HG03175 (cell line): ENCODE measurements around the gene EIF4G3.
"Not testable (repeated sequence)": the region's sequence is repeated elsewhere in the genome, so short reads cannot be mapped to it uniquely, and the experiment has no call there.

ENCODE experiments used
- ATAC-seq: cut with Tn5 transposase; IDR thresholded peaks from one replicate; pipeline ENCODE4 v1.9.1; 2021; ENCODE audit warnings: mild to moderate bottlenecking, moderate library complexity; ENCODE audit not compliant: unreplicated experiment

EIF4G3 gene

GRCh38 chr1:21189906-21190500 lies 13.3 kb upstream of the EIF4G3 start:
- no peak for ATAC-seq

GRCh38 chr1:21189421-21189820 lies 12.7 kb upstream of the EIF4G3 start:
- ATAC-seq = no peak

GRCh38 chr1:21188235-21188634 lies 11.5 kb upstream of the EIF4G3 start:
- ATAC-seq = no peak

GRCh38 chr1:21185221-21185731 lies 8.6 kb upstream of the EIF4G3 start:
- no peak for ATAC-seq

GRCh38 chr1:21184276-21184675 lies 7.6 kb upstream of the EIF4G3 start:
- no peak for ATAC-seq

GRCh38 chr1:21182181-21182731 lies 5.6 kb upstream of the EIF4G3 start:
- ATAC-seq = no peak

- not testable (repeated sequence) for ATAC-seq
Observed at GRCh38 chr1:21178271-21178670, 1.6 kb upstream of the EIF4G3 start.

- ATAC-seq = peak; percentile 20
Observed at GRCh38 chr1:21175670-21176581, 771 bp downstream of the EIF4G3 start.

GRCh38 chr1:21175324-21175669 lies 1.4 kb downstream of the EIF4G3 start:
- no peak for ATAC-seq

GRCh38 chr1:21174654-21175323 lies 1.9 kb downstream of the EIF4G3 start:
- ATAC-seq = no peak

- ATAC-seq = no peak
Observed at GRCh38 chr1:21174230-21174629, 2.5 kb downstream of the EIF4G3 start.

GRCh38 chr1:21173096-21173495 lies 3.6 kb downstream of the EIF4G3 start:
- not testable (repeated sequence) for ATAC-seq

GRCh38 chr1:21170837-21171236 lies 5.9 kb downstream of the EIF4G3 start:
- not testable (repeated sequence) for ATAC-seq

GRCh38 chr1:21168444-21168843 lies 8.3 kb downstream of the EIF4G3 start:
- ATAC-seq = no peak

- no peak for ATAC-seq
Observed at GRCh38 chr1:21165646-21166045, 11.1 kb downstream of the EIF4G3 start.

- ATAC-seq = no peak
Observed at GRCh38 chr1:21165076-21165475, 11.6 kb downstream of the EIF4G3 start.

GRCh38 chr1:21164266-21164665 lies 12.4 kb downstream of the EIF4G3 start:
- ATAC-seq = no peak

GRCh38 chr1:21162740-21163464 lies 13.8 kb downstream of the EIF4G3 start:
- ATAC-seq = no peak

- no peak for ATAC-seq
Observed at GRCh38 chr1:21161842-21162241, 14.9 kb downstream of the EIF4G3 start.

- ATAC-seq = no peak
Observed at GRCh38 chr1:21160263-21160796, 16.4 kb downstream of the EIF4G3 start.
